Kidney (tissue), 14 donors: ENCODE results near the gene ST6GAL1. TPM values are rescaled to one million over a fixed set of nuclear protein-coding genes. Genes with fewer than 3 reads are reported as not detected.
A peak's percentile ranks its signal among the peaks of the same experiment; 100 is the strongest.

Source experiments
- DNase-seq, 5 donors: peaks; one replicate each; pipeline ENCODE4 v3.0.0-alpha.2; 2013 to 2020
- FAIRE-seq: peaks from 2 replicates; lab custom pipeline; 2012; peaks lifted over from hg19 to GRCh38; lab: Jason Lieb, UNC
- H3K27ac ChIP-seq, 2 donors: one replicate each; pipeline ENCODE4 v1.7.0; 2013; ENCODE audit warnings: low read depth in 2 of 2, low read length in 2 of 2, inconsistent platforms in 1 of 2
- H3K27me3 ChIP-seq: one replicate; pipeline ENCODE4 v1.7.1; 2013; ENCODE audit warnings: low read length, inconsistent platforms; ENCODE audit not compliant: control insufficient read depth, insufficient read depth
- H3K36me3 ChIP-seq, 3 donors: one replicate each; pipeline versions ENCODE4 v1.7.0 to v1.7.1; 2013; ENCODE audit warnings: low read length in 3 of 3, control low read depth in 1 of 3, inconsistent platforms in 1 of 3; ENCODE audit not compliant: insufficient read depth in 3 of 3, control insufficient read depth in 2 of 3
- H3K4me1 ChIP-seq, 3 donors: one replicate each; pipeline versions ENCODE4 v1.7.0 to v1.7.1; 2013; ENCODE audit warnings: low read length in 3 of 3, inconsistent platforms in 1 of 3, low read depth in 1 of 3; ENCODE audit not compliant: control insufficient read depth in 2 of 3, insufficient read depth in 2 of 3
- H3K4me3 ChIP-seq, 3 donors: one replicate each; pipeline versions ENCODE4 v1.7.0 to v1.8.1; 2013; ENCODE audit warnings: low read length in 3 of 3, control low read depth in 1 of 3, inconsistent platforms in 1 of 3
- H3K9ac ChIP-seq, 3 donors: one replicate each; pipeline versions ENCODE4 v1.7.0 to v1.7.1; 2013; ENCODE audit warnings: low read length in 3 of 3, control low read depth in 1 of 3, inconsistent platforms in 1 of 3
- H3K9me3 ChIP-seq, 3 donors: one replicate each; pipeline versions ENCODE4 v1.7.0 to v1.7.1; 2013; ENCODE audit warnings: low read length in 3 of 3, control low read depth in 1 of 3, inconsistent platforms in 1 of 3; ENCODE audit not compliant: control insufficient read depth in 2 of 3, insufficient read depth in 1 of 3
- CTCF ChIP-seq: IDR thresholded peaks from 3 replicates; pipeline ENCODE4 v1.5.1; 2012; ENCODE audit warnings: mild to moderate bottlenecking, moderate library complexity, borderline replicate concordance; ENCODE audit not compliant: insufficient read depth; ENCODE audit errors: extremely low read depth
- intact Hi-C: fragments of 100-400 bp; cut with DNase I; formaldehyde crosslinking; loops from one replicate; pipeline ENCODE4 v1.11.1; 2022
- polyA plus RNA-seq: library from polyadenylated mRNA; stranded (reverse); fragments of 350-450 nt; fragmentation: Illumina TruSeq; extraction: RNeasy Lipid Tissue Mini Kit (QIAGEN cat#74804); gene quantifications from one replicate; pipeline ENCODE4 v1.2.3, GENCODE V29; 2014; ENCODE audit warnings: low read depth, low replicate concordance; ENCODE audit not compliant: insufficient read depth
- total RNA-seq: library from RNA; stranded (reverse); fragmentation: NEBNext Ultra II Directional; extraction: Animal tissue kit (Norgen Biotek cat#: 25700); gene quantifications from one replicate; pipeline ENCODE4 v1.2.1, GENCODE V29; 2021
- donor health status: control.
- donor health status: control.
- donor health status: control.
- donor health status: control.
- donor health status: control.
- donor health status: DM: yes; HTN: yes; CAD: no.
- donor health status: Normal renal cell carcinoma (clear cell type).

Gene ST6GAL1
- total and polyA plus RNA-seq, 2 donors from 2014 or later: 62.6 to 236 TPM

- Histone ChIP-seq H3K36me3 (peaks cover 0 to 2% (median 0%) of the 10 kb centered on the region in 3 donors), H3K9me3 (no peaks in the 10 kb centered on the region), H3K9ac (no peak overlapping the region), H3K27ac (no peak overlapping the region), H3K27me3 (no peaks in the 10 kb centered on the region), H3K4me1 (no peaks in the 10 kb centered on the region), H3K4me3 (no peak overlapping the region)
- intact Hi-C loops: no loop called here
- no peak for TF ChIP-seq CTCF
- DNase-seq: no peak
- FAIRE-seq: no peak
Measured at GRCh38 chr3:186984064-186984463, 53.7 kb downstream of the ST6GAL1 start.

GRCh38 chr3:186985661-186986364 lies 55.5 kb downstream of the ST6GAL1 start:
- H3K36me3 ChIP-seq: peaks cover 0 to 2% (median 0%) of the 10 kb centered on the region in 3 donors
- FAIRE-seq (no peak), DNase-seq (peak in 2 of 5 donors; percentile 28 to 37)
- no peak for TF ChIP-seq CTCF
- no peak overlapping the region for H3K4me3 ChIP-seq
- no peak overlapping the region for H3K9ac ChIP-seq
- H3K27me3 ChIP-seq: no peaks in the 10 kb centered on the region
- intact Hi-C loops: no loop called here
- H3K4me1 ChIP-seq: peaks cover 0 to 5% (median 4%) of the 10 kb centered on the region in 3 donors
- H3K9me3 ChIP-seq: no peaks in the 10 kb centered on the region
- no peak overlapping the region for H3K27ac ChIP-seq

- Histone ChIP-seq H3K27me3 (no peaks in the 10 kb centered on the region), H3K4me1 (peaks cover 0 to 6% (median 5%) of the 10 kb centered on the region in 3 donors), H3K4me3 (no peak overlapping the region), H3K36me3 (peaks cover 0 to 2% (median 0%) of the 10 kb centered on the region in 3 donors), H3K9ac (no peak overlapping the region), H3K9me3 (no peaks in the 10 kb centered on the region), H3K27ac (no peak overlapping the region)
- intact Hi-C loops: no loop called here
- peak in 1 of 5 donors; percentile 3 for DNase-seq
- TF ChIP-seq CTCF: no peak
- no peak for FAIRE-seq
Measured at GRCh38 chr3:186986406-186986805, 56.1 kb downstream of the ST6GAL1 start.
